Measurements from ENCODE around the gene REV3L. TPM values are rescaled to one million over a fixed set of nuclear protein-coding genes. Genes with fewer than 3 reads are reported as not detected.

Gene REV3L
- total and polyA plus RNA-seq, 2 of the 13 experiments (the other 11 are each of a cell fraction or from before 2014, with no cell fraction given): 12.8 to 31.3 TPM

DNA sequence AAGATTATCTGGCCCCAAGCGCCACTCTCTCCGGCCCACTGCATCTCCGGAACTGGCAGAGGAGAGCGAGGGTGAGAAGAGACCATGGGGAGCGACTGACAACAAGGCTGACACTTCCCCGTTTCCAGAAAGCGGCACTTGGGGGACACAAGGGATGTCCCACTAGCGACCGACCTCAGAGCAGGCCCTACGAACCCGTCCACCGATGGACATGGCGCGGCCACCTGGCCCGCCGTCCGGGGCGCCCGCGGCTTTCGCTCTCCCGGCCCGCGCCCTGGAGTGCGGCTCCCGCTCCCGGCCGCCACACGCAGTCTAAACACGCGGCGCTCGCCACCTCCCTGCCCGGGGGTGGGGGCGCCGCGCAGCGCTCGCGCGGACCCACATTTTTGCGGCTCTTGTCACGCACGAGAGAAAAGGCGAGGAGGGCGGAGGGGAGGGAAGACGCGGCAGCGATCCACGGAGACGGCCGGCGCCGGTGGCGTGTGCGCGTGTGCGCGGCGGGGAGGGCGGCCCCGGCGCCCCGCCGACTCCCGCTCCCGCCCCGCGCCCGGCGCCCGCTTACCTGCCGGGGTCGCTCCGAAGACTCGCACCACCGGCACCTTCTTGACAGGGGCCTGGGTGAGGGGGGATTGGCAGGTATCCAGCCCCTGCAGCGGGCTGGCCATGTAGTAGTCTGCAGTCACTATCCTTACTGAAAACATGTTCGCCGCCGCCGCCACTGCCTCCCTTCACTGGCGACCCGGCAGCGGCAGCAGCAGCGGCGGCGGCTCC is 645 bp downstream of the REV3L start (continued):
- TF ChIP-seq, protein P1, sequence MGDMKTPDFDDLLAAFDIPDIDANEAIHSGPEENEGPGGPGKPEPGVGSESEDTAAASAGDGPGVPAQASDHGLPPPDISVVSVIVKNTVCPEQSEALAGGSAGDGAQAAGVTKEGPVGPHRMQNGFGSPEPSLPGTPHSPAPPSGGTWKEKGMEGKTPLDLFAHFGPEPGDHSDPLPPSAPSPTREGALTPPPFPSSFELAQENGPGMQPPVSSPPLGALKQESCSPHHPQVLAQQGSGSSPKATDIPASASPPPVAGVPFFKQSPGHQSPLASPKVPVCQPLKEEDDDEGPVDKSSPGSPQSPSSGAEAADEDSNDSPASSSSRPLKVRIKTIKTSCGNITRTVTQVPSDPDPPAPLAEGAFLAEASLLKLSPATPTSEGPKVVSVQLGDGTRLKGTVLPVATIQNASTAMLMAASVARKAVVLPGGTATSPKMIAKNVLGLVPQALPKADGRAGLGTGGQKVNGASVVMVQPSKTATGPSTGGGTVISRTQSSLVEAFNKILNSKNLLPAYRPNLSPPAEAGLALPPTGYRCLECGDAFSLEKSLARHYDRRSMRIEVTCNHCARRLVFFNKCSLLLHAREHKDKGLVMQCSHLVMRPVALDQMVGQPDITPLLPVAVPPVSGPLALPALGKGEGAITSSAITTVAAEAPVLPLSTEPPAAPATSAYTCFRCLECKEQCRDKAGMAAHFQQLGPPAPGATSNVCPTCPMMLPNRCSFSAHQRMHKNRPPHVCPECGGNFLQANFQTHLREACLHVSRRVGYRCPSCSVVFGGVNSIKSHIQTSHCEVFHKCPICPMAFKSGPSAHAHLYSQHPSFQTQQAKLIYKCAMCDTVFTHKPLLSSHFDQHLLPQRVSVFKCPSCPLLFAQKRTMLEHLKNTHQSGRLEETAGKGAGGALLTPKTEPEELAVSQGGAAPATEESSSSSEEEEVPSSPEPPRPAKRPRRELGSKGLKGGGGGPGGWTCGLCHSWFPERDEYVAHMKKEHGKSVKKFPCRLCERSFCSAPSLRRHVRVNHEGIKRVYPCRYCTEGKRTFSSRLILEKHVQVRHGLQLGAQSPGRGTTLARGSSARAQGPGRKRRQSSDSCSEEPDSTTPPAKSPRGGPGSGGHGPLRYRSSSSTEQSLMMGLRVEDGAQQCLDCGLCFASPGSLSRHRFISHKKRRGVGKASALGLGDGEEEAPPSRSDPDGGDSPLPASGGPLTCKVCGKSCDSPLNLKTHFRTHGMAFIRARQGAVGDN (CRISPR knock-in tag; IDR thresholded peaks at IDR 0.05): peak; percentile 32; the same call in 1 of the 2 replicates
- TF ChIP-seq ZNF556 (CRISPR knock-in tag; IDR thresholded peaks at IDR 0.05; ENCODE audit: borderline replicate concordance) (0 out of 2 replicates have a peak, but pooled peaks have one; percentile 32), ASH2L (IDR thresholded peaks at IDR 0.05; ENCODE audit: insufficient read length, low read depth, low read length) (peak; percentile 7), ZFP41 (CRISPR knock-in tag; IDR thresholded peaks at IDR 0.05; ENCODE audit: borderline replicate concordance) (no peak), PHB2 (IDR thresholded peaks at IDR 0.05; ENCODE audit: partially characterized antibody) (no peak), SALL1 (CRISPR knock-in tag; IDR thresholded peaks at IDR 0.05) (peak; percentile 46), ZFP82 (CRISPR knock-in tag; IDR thresholded peaks at IDR 0.05; ENCODE audit: borderline replicate concordance) (peak; percentile 74; the same call in 1 of the 2 replicates), ZNF766 (CRISPR knock-in tag; IDR thresholded peaks at IDR 0.05; ENCODE audit: borderline replicate concordance) (0 out of 2 replicates have a peak, but pooled peaks have one; percentile 46), CHCHD3 (CRISPR knock-in tag; IDR thresholded peaks at IDR 0.05) (0 out of 2 replicates have a peak, but pooled peaks have one; percentile 68), CEBPB (IDR thresholded peaks at IDR 0.05; ENCODE audit: borderline replicate concordance, low read depth, low read length) (no peak), ATF7-NPFF (CRISPR knock-in tag; IDR thresholded peaks at IDR 0.05; ENCODE audit: low read depth) (0 out of 2 replicates have a peak, but pooled peaks have one; percentile 48), U2AF2 (IDR thresholded peaks at IDR 0.05; ENCODE audit: low read depth, low read length) (no peak), ARNT2 (CRISPR knock-in tag; IDR thresholded peaks at IDR 0.05; ENCODE audit: low read depth) (peak; percentile 66), ZIK1 (CRISPR knock-in tag; IDR thresholded peaks at IDR 0.05; ENCODE audit: borderline replicate concordance, low read depth) (0 out of 2 replicates have a peak, but pooled peaks have one; percentile 67), ARID2 (CRISPR knock-in tag; IDR thresholded peaks at IDR 0.05; ENCODE audit: borderline replicate concordance) (0 out of 2 replicates have a peak, but pooled peaks have one; percentile 52), YY1 (IDR thresholded peaks at IDR 0.05; ENCODE audit: insufficient read depth, insufficient replicate concordance, low read depth, low read length) (peak; percentile 65), TOPORS (CRISPR knock-in tag; IDR thresholded peaks at IDR 0.05) (peak; percentile 7; the same call in 1 of the 2 replicates), TOE1 (CRISPR knock-in tag; IDR thresholded peaks at IDR 0.05) (0 out of 2 replicates have a peak, but pooled peaks have one; percentile 4), TBX3 (IDR thresholded peaks at IDR 0.05; ENCODE audit: borderline replicate concordance) (no peak), SRY (CRISPR knock-in tag; IDR thresholded peaks at IDR 0.05) (peak; percentile 44; the same call in 1 of the 2 replicates), SNAI1 (CRISPR knock-in tag; IDR thresholded peaks at IDR 0.05; ENCODE audit: borderline replicate concordance) (no peak), ZNF468 (CRISPR knock-in tag; IDR thresholded peaks at IDR 0.05) (0 out of 2 replicates have a peak, but pooled peaks have one; percentile 66)
- TF ChIP-seq, protein P2, sequence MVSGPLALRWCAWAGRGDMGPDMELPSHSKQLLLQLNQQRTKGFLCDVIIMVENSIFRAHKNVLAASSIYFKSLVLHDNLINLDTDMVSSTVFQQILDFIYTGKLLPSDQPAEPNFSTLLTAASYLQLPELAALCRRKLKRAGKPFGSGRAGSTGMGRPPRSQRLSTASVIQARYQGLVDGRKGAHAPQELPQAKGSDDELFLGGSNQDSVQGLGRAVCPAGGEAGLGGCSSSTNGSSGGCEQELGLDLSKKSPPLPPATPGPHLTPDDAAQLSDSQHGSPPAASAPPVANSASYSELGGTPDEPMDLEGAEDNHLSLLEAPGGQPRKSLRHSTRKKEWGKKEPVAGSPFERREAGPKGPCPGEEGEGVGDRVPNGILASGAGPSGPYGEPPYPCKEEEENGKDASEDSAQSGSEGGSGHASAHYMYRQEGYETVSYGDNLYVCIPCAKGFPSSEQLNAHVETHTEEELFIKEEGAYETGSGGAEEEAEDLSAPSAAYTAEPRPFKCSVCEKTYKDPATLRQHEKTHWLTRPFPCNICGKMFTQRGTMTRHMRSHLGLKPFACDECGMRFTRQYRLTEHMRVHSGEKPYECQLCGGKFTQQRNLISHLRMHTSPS (CRISPR knock-in tag; IDR thresholded peaks at IDR 0.05; ENCODE audit: low read depth): 0 out of 2 replicates have a peak, but pooled peaks have one; percentile 27

Data from HepG2 (cell line).